ENCODE results near the gene CHRNA5. TPM values are rescaled to one million over a fixed set of nuclear protein-coding genes. Genes with fewer than 3 reads are reported as not detected.

CHRNA5 gene
- total and polyA plus RNA-seq, 2 experiments from 2014 or later: 0.24 to 1.3 TPM

DNA sequence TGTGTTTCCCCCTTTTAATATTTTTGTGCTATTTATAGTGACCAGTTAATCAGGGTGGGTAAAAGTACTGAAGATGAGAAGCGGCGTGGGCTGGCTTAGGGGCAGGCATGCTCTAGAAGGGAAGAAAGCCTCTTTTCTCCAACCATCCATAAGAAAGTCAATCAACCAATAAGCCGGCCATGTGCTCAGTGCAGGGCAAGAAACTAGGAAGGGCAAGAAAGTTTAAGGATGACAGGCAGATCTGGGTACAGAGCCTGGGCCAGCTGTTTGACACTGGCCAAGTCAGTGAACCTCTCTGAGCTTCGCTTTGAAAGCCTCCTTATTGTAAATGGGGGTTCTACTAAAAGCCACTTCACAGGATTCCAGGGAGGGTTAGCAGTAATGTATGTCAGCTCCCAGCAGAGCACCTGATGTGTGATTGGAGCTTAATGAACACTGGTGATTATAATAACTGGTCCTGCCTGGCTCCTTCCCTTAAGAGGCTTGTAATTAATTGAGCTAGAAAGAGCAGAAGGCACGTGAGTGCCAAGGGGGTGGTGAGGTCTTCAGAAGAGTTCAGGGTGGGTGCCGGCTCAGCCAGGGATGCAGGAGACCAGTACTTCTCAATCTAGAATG lies 61.2 kb downstream of the CHRNA5 start:
- Histone ChIP-seq H3K36me3 (ENCODE audit: low read depth) (no peaks in the 10 kb centered on the region), H3K9ac (no peak overlapping the region), H3K4me1 (ENCODE audit: insufficient read depth) (no peaks in the 10 kb centered on the region), H3K9me2 (ENCODE audit: insufficient read depth) (no peaks in the 10 kb centered on the region), H3K27me3 (replicated peaks; ENCODE audit: insufficient read depth) (peaks cover 70% of the 10 kb centered on the region), H3K4me3 (no peak overlapping the region), H3K4me2 (ENCODE audit: unreplicated experiment) (no peak overlapping the region), H4K20me1 (ENCODE audit: insufficient read depth) (no peaks in the 10 kb centered on the region), H3K27ac (no peak overlapping the region), H3F3A (ENCODE audit: insufficient read depth) (no peaks in the 10 kb centered on the region), H2AFZ (no peak overlapping the region), H3K9me3 (ENCODE audit: low read depth) (no peaks in the 10 kb centered on the region), H3K79me2 (ENCODE audit: insufficient read depth) (no peaks in the 10 kb centered on the region)
- WGBS, 2 experiments (ENCODE audit: low coverage in 1 of 2, low lambda C conversion rate in 2 of 2, missing lambda C conversion rate in 2 of 2): 49 to 53% methylated on average over 6 of the region's 6 CpGs
- DNase-seq: no peak
- TF ChIP-seq EZH2 (IDR thresholded peaks at IDR 0.05; ENCODE audit: insufficient read depth, poor library complexity, severe bottlenecking): no peak
- no peak for TF ChIP-seq EZH2phosphoT487 (IDR thresholded peaks at IDR 0.05; ENCODE audit: insufficient read depth, low read depth)
- in situ Hi-C loops (cut with MboI): no loop called here

DNA sequence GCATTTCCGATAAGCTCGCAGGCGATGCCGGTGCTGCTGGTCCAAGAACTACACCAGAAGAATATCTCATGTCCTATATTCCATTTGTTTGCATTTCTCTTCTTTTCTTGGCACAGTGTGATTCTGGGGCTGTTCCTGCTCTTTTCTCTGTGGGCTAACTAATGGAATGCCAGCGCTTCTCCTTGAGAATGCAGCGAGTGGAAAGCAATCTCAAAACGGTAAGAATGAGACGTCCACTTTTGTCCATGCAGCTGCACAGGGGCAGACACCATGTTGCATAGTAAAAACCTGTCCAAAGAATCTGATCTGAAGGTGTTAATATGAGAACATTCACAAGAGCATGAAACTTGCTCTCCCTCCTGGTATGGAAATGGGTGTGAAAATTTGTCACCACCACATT lies 62.0 kb downstream of the CHRNA5 start:
- no peak overlapping the region for H3K9ac ChIP-seq
- no peaks in the 10 kb centered on the region for H3K79me2 ChIP-seq (ENCODE audit: insufficient read depth)
- H3K9me3 ChIP-seq (ENCODE audit: low read depth): no peaks in the 10 kb centered on the region
- in situ Hi-C loops (cut with MboI): no loop called here
- no peak overlapping the region for H2AFZ ChIP-seq
- no peak overlapping the region for H3K4me2 ChIP-seq (ENCODE audit: unreplicated experiment)
- H3K27ac ChIP-seq: no peak overlapping the region
- TF ChIP-seq EZH2phosphoT487 (IDR thresholded peaks at IDR 0.05; ENCODE audit: insufficient read depth, low read depth): no peak
- no peak for TF ChIP-seq EZH2 (IDR thresholded peaks at IDR 0.05; ENCODE audit: insufficient read depth, poor library complexity, severe bottlenecking)
- H3F3A ChIP-seq (ENCODE audit: insufficient read depth): no peaks in the 10 kb centered on the region
- H3K36me3 ChIP-seq (ENCODE audit: low read depth): no peaks in the 10 kb centered on the region
- H3K27me3 ChIP-seq (replicated peaks; ENCODE audit: insufficient read depth): peaks cover 61% of the 10 kb centered on the region
- H3K4me3 ChIP-seq: no peak overlapping the region
- no peaks in the 10 kb centered on the region for H3K4me1 ChIP-seq (ENCODE audit: insufficient read depth)
- WGBS, 2 experiments (ENCODE audit: low coverage in 1 of 2, low lambda C conversion rate in 2 of 2, missing lambda C conversion rate in 2 of 2): 69 to 71% methylated on average over 8 of the region's 8 CpGs
- H4K20me1 ChIP-seq (ENCODE audit: insufficient read depth): no peaks in the 10 kb centered on the region
- H3K9me2 ChIP-seq (ENCODE audit: insufficient read depth): no peaks in the 10 kb centered on the region
- DNase-seq: no peak

- H3K4me3 ChIP-seq: no peak overlapping the region
- H3K9me2 ChIP-seq (ENCODE audit: insufficient read depth): no peaks in the 10 kb centered on the region
- in situ Hi-C loops (cut with MboI): no loop called here
- peaks cover 52% of the 10 kb centered on the region for H3K27me3 ChIP-seq (replicated peaks; ENCODE audit: insufficient read depth)
- H3K9ac ChIP-seq: no peak overlapping the region
- no peak for DNase-seq
- no peaks in the 10 kb centered on the region for H3K9me3 ChIP-seq (ENCODE audit: low read depth)
- H3K27ac ChIP-seq: no peak overlapping the region
- no peaks in the 10 kb centered on the region for H3K4me1 ChIP-seq (ENCODE audit: insufficient read depth)
- H4K20me1 ChIP-seq (ENCODE audit: insufficient read depth): no peaks in the 10 kb centered on the region
- no peaks in the 10 kb centered on the region for H3F3A ChIP-seq (ENCODE audit: insufficient read depth)
- 49 to 57% methylated on average over 6 of the region's 6 CpGs for WGBS, 2 experiments (ENCODE audit: low coverage in 1 of 2, low lambda C conversion rate in 2 of 2, missing lambda C conversion rate in 2 of 2)
- TF ChIP-seq EZH2phosphoT487 (IDR thresholded peaks at IDR 0.05; ENCODE audit: insufficient read depth, low read depth): no peak
- TF ChIP-seq EZH2 (IDR thresholded peaks at IDR 0.05; ENCODE audit: insufficient read depth, poor library complexity, severe bottlenecking): no peak
- H3K79me2 ChIP-seq (ENCODE audit: insufficient read depth): no peaks in the 10 kb centered on the region
- H3K4me2 ChIP-seq (ENCODE audit: unreplicated experiment): no peak overlapping the region
- H3K36me3 ChIP-seq (ENCODE audit: low read depth): no peaks in the 10 kb centered on the region
- H2AFZ ChIP-seq: no peak overlapping the region
Measured at GRCh38 chr15:78628227-78628626, 62.9 kb downstream of the CHRNA5 start.

- H3K27me3 ChIP-seq (replicated peaks; ENCODE audit: insufficient read depth): peaks cover 45% of the 10 kb centered on the region
Measured at GRCh38 chr15:78629031-78629715, 63.9 kb downstream of the CHRNA5 start.

More at GRCh38 chr15:78629031-78629715, 63.9 kb downstream of the CHRNA5 start:
- in situ Hi-C loops (cut with MboI): no loop called here
- no peak overlapping the region for H3K4me3 ChIP-seq
- no peak overlapping the region for H3K4me2 ChIP-seq (ENCODE audit: unreplicated experiment)
- H3K79me2 ChIP-seq (ENCODE audit: insufficient read depth): no peaks in the 10 kb centered on the region
- no peaks in the 10 kb centered on the region for H3K9me2 ChIP-seq (ENCODE audit: insufficient read depth)
- H3K9ac ChIP-seq: no peak overlapping the region
- TF ChIP-seq EZH2 (IDR thresholded peaks at IDR 0.05; ENCODE audit: insufficient read depth, poor library complexity, severe bottlenecking) (no peak), EZH2phosphoT487 (IDR thresholded peaks at IDR 0.05; ENCODE audit: insufficient read depth, low read depth) (no peak)
- no peaks in the 10 kb centered on the region for H3K9me3 ChIP-seq (ENCODE audit: low read depth)
- H3F3A ChIP-seq (ENCODE audit: insufficient read depth): no peaks in the 10 kb centered on the region
- no peak overlapping the region for H3K27ac ChIP-seq
- no peak overlapping the region for H2AFZ ChIP-seq
- no peak for DNase-seq
- no peaks in the 10 kb centered on the region for H3K36me3 ChIP-seq (ENCODE audit: low read depth)
- no peaks in the 10 kb centered on the region for H3K4me1 ChIP-seq (ENCODE audit: insufficient read depth)
- 73 to 77% methylated on average over 28 to 29 of the region's 29 CpGs for WGBS, 2 experiments (ENCODE audit: low coverage in 1 of 2, low lambda C conversion rate in 2 of 2, missing lambda C conversion rate in 2 of 2)
- H4K20me1 ChIP-seq (ENCODE audit: insufficient read depth): no peaks in the 10 kb centered on the region
